Breast epithelium (tissue), 4 donors: ENCODE results near the gene TBC1D2. TPM values are rescaled to one million over a fixed set of nuclear protein-coding genes. Genes with fewer than 3 reads are reported as not detected.

Experiments
- DNase-seq, 2 donors: peaks; one replicate each; pipeline ENCODE4 v3.0.0-alpha.2; 2019; ENCODE audit warnings: low spot score in 2 of 2
- H3K27ac ChIP-seq, 2 donors: fragments of 200-600 bp; sonication (generic) in 1 of 2; one replicate each; pipeline ENCODE4 v1.5.1; 2016 to 2019; ENCODE audit warnings: mild to moderate bottlenecking in 1 of 2
- H3K27me3 ChIP-seq, 2 donors: fragments of 200-600 bp; sonication (generic) in 1 of 2; one replicate each; pipeline versions ENCODE4 v1.5.1 to v1.6.0; 2017 to 2019; ENCODE audit warnings: control low read depth in 1 of 2, mild to moderate bottlenecking in 1 of 2
- H3K36me3 ChIP-seq: fragments of 200-600 bp; one replicate; pipeline ENCODE4 v1.5.1; 2019
- H3K4me1 ChIP-seq, 2 donors: fragments of 200-600 bp; sonication (generic); one replicate each; pipeline ENCODE4 v1.5.1; 2016 to 2019; ENCODE audit warnings: control low read depth in 1 of 2
- H3K4me3 ChIP-seq, 3 donors: fragments of 200-600 bp; sonication (generic); 1 replicate in 2 of 3; 2 replicates in 1 of 3; pipeline ENCODE4 v1.5.1; 2016 to 2019; ENCODE audit warnings: mild to moderate bottlenecking in 3 of 3, moderate library complexity in 2 of 3
- H3K9me3 ChIP-seq, 2 donors: fragments of 200-600 bp; sonication (generic) in 1 of 2; one replicate each; pipeline ENCODE4 v1.5.1; 2016 to 2019; ENCODE audit warnings: control low read depth in 1 of 2
- POLR2A ChIP-seq: fragments of 450-650 bp; IDR thresholded peaks from one replicate; pipeline ENCODE4 v1.6.1; 2016; ENCODE audit warnings: antibody characterized with exemption, mild to moderate bottlenecking, moderate library complexity
- POLR2AphosphoS5 ChIP-seq, 3 donors: sonication (generic); formaldehyde crosslinking; IDR thresholded peaks; one replicate each; pipeline ENCODE4 v1.6.1; 2017; ENCODE audit warnings: antibody characterized with exemption in 3 of 3
- intact Hi-C: fragments of 100-400 bp; cut with DNase I; formaldehyde crosslinking; loops from one replicate; pipeline ENCODE4 v1.15.1; 2023; ENCODE audit warnings: low total_unique reads
- total RNA-seq, 3 donors: library from RNA; depleted of rRNA; stranded (reverse); fragments of >200 nt; gene quantifications; one replicate each; pipeline ENCODE4 v1.1.0, GENCODE V29; 2016
- TF ChIP-seq, protein P1 (sequence below), 3 donors: fragments of 450-650 bp; IDR thresholded peaks; one replicate each; pipeline ENCODE4 v1.5.1; 2016 to 2017; ENCODE audit warnings: antibody characterized with exemption in 3 of 3, mild to moderate bottlenecking in 3 of 3, moderate library complexity in 3 of 3

Gene TBC1D2
- total RNA-seq, 3 donors from 2014 or later = 10.8 to 17.1 (median 13.6) TPM

DNA sequence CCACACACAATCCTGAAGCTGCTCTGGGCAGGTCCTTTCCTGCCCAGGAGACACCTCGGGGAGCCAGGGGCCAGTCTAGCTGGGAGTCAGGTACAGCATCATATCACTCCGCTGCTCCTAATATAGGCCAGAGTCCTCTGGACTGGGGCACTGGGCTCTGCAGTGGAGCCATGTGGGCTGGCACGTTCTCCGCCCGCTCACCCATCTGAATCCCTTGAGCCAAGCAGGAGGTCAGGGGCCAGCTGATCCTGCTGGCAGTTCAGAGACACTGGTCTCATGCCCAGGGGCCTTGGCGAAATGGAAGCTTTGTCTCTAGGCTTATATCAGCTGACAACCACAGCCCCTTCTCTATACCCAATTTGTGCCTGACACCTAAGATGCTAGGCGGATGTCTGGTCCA is 53.7 kb downstream of the TBC1D2 start:
- H3K36me3 ChIP-seq = no peaks in the 10 kb centered on the region
- no peaks in the 10 kb centered on the region for H3K9me3 ChIP-seq
- intact Hi-C loops = no loop called here
- no peak overlapping the region for H3K27ac ChIP-seq
- TF ChIP-seq POLR2A (no peak), POLR2AphosphoS5 (IDR thresholded peaks at IDR 0.05) (no peak)
- TF ChIP-seq, protein P1, sequence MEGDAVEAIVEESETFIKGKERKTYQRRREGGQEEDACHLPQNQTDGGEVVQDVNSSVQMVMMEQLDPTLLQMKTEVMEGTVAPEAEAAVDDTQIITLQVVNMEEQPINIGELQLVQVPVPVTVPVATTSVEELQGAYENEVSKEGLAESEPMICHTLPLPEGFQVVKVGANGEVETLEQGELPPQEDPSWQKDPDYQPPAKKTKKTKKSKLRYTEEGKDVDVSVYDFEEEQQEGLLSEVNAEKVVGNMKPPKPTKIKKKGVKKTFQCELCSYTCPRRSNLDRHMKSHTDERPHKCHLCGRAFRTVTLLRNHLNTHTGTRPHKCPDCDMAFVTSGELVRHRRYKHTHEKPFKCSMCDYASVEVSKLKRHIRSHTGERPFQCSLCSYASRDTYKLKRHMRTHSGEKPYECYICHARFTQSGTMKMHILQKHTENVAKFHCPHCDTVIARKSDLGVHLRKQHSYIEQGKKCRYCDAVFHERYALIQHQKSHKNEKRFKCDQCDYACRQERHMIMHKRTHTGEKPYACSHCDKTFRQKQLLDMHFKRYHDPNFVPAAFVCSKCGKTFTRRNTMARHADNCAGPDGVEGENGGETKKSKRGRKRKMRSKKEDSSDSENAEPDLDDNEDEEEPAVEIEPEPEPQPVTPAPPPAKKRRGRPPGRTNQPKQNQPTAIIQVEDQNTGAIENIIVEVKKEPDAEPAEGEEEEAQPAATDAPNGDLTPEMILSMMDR (IDR thresholded peaks at IDR 0.05) = no peak
- no peak overlapping the region for H3K4me3 ChIP-seq
- H3K27me3 ChIP-seq = no peaks in the 10 kb centered on the region
- H3K4me1 ChIP-seq = peaks cover 0 to 5% of the 10 kb centered on the region in 2 donors
- no peak for DNase-seq

GRCh38 chr9:98201102-98201501 is 54.3 kb downstream of the TBC1D2 start:
- TF ChIP-seq POLR2AphosphoS5 (IDR thresholded peaks at IDR 0.05) (no peak), POLR2A (no peak)
- TF ChIP-seq, protein P1 (IDR thresholded peaks at IDR 0.05) = no peak
- H3K27me3 ChIP-seq = no peaks in the 10 kb centered on the region
- intact Hi-C loops = no loop called here

GRCh38 chr9:98199388-98200033 is 55.9 kb downstream of the TBC1D2 start:
- intact Hi-C loops = loop anchor here (10.0 kb wide), 1 partner anchor 55 kb away; the partner anchor contains the start of gene TBC1D2
- Histone ChIP-seq H3K9me3 (no peaks in the 10 kb centered on the region), H3K4me1 (no peaks in the 10 kb centered on the region), H3K36me3 (no peaks in the 10 kb centered on the region), H3K27ac (no peak overlapping the region), H3K4me3 (no peak overlapping the region), H3K27me3 (no peaks in the 10 kb centered on the region)
- TF ChIP-seq POLR2AphosphoS5 (IDR thresholded peaks at IDR 0.05) = no peak
- TF ChIP-seq POLR2A = no peak
- TF ChIP-seq, protein P1 (IDR thresholded peaks at IDR 0.05) = no peak
- no peak for DNase-seq

More at GRCh38 chr9:98201102-98201501, 54.3 kb downstream of the TBC1D2 start:
- H3K36me3 ChIP-seq = no peaks in the 10 kb centered on the region
- no peak overlapping the region for H3K27ac ChIP-seq
- H3K4me1 ChIP-seq = peaks cover 0 to 5% of the 10 kb centered on the region in 2 donors
- DNase-seq = no peak
- H3K9me3 ChIP-seq = no peaks in the 10 kb centered on the region
- H3K4me3 ChIP-seq = no peak overlapping the region

- Histone ChIP-seq H3K27ac (no peak overlapping the region), H3K9me3 (no peaks in the 10 kb centered on the region), H3K4me3 (no peak overlapping the region), H3K27me3 (no peaks in the 10 kb centered on the region), H3K4me1 (peaks cover 0 to 7% of the 10 kb centered on the region in 2 donors), H3K36me3 (no peaks in the 10 kb centered on the region)
- TF ChIP-seq POLR2AphosphoS5 (IDR thresholded peaks at IDR 0.05) (no peak), POLR2A (no peak)
- TF ChIP-seq, protein P1 (IDR thresholded peaks at IDR 0.05) = no peak
- intact Hi-C loops = loop anchor here (10.0 kb wide), 1 partner anchor 59 kb away; the partner anchor contains the start of gene TBC1D2
- no peak for DNase-seq
Observed at GRCh38 chr9:98195671-98196070, 59.8 kb downstream of the TBC1D2 start.

DNA sequence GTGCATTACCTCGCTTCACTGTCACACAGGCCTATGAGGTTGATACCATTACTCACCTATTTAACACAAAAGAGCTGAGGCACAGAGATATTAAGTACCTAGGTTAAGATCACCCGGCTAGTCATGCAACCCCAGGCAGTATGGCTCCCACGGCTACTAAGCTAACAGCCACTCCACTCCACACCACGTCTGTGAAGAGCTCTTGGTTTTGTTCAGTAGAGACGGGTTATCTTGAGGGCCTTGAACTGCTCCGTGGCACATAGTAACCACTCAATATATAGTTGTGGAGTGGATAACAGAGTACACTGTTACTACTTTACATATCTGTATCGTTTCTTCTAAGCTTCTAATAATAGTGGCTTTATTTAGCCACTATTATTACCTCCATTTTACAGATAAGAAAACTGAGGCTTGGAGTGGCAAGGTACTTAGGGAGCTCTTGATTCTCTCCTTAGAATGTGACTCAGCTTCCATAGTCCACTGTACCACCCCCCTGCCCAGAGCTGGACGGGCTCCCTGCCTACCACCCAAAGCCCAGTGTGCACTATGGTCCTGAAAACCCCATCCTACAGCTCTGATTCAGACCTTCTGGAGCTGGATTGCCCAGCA is 62.0 kb downstream of the TBC1D2 start:
- intact Hi-C loops = loop anchor here (2.0 to 10.0 kb wide), 2 partner anchors 61 to 271 kb away; partner anchors contain the start of genes TBC1D2 and TRMO
- no peak for DNase-seq
- H3K9me3 ChIP-seq = no peaks in the 10 kb centered on the region
- H3K4me3 ChIP-seq = peak overlapping the region; percentile 53 to 82 (median 69)
- no peak for TF ChIP-seq POLR2AphosphoS5 (IDR thresholded peaks at IDR 0.05)
- TF ChIP-seq POLR2A = no peak
- TF ChIP-seq, protein P1 (IDR thresholded peaks at IDR 0.05) = no peak
- H3K4me1 ChIP-seq = peaks cover 0 to 7% of the 10 kb centered on the region in 2 donors
- no peaks in the 10 kb centered on the region for H3K27me3 ChIP-seq
- H3K36me3 ChIP-seq = no peaks in the 10 kb centered on the region
- H3K27ac ChIP-seq = peak overlapping the region; percentile 87 to 90
